GM20431 (cell line): ENCODE data around the gene NTRK2.

ENCODE experiments used
- in situ Hi-C: fragments of 300-500 bp; cut with MseI, MboI; formaldehyde crosslinking; loops from one replicate; pipeline ENCODE4 v1.15.0; 2020; ENCODE audit warnings: low sequenced_read_pairs; ENCODE audit not compliant: unreplicated experiment

The NTRK2 gene

DNA sequence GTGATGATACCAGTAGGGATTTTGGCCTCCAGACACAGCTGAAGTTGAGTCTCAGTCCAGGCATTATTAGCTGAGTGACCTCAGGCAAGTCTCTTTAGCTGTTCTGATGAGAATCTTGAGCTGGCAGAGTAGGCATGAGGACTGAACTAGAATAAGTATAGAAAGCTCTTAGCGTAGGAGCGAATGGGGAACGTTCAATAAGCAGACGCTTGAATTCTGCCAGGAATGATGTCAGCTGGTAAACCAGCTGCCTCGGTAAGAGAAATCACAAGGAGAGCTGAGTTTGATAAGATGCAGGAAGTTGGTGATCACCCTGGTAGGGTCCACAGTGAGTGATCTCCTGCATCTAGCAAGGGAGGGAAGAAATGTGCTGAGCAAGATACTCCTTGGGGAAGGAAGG lies 280.4 kb downstream of the NTRK2 start:
- in situ Hi-C loops, result loop anchor here (25.0 kb wide), 1 partner anchor 288 kb away; the partner anchor contains the start of gene NTRK2

DNA sequence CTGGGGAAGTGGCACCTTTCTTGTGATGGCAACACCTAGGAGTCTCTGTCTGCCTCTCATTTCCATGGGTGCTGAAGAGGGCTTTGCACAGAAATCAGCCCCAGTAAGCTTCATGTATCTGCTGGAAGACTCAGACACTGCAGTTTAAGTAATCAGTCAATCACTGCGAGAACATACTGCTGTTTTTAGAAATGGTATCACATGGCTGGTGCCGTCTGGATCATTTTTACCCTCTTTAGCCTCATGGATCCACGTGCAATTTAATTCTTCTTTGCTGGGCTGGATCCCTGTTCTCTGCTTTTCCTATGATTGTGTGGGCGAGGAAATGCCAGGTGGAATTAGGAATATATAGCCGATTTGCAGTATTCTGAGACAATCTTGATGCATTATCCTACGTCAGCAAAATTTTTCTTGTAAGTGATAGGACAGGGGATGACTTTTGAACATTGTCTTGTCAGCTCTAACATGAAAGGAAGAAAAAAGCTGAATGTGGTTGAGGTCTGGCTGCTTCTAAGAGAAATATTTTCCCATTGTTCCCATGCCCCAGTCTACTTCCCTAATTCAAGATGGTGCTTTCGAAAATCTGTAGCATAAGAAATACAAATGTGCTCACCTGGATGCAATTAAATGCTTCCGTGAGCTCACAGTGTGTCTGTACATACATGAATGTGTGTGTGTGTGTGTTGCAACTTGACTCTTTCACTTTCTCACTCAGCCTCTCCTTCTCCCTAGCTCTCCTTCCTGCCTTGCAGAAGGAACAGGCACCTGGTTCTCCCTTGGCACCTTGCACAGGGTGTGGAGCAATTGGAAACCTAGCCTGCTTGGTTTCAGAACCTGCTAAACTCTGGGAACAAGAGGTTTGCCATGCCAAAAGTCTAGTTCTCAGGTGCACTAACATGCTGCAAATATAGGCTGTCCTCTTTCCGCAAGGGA lies 281.6 kb downstream of the NTRK2 start:
- in situ Hi-C loops, result loop anchor here (25.0 kb wide), 1 partner anchor 289 kb away; the partner anchor contains the start of gene NTRK2

DNA sequence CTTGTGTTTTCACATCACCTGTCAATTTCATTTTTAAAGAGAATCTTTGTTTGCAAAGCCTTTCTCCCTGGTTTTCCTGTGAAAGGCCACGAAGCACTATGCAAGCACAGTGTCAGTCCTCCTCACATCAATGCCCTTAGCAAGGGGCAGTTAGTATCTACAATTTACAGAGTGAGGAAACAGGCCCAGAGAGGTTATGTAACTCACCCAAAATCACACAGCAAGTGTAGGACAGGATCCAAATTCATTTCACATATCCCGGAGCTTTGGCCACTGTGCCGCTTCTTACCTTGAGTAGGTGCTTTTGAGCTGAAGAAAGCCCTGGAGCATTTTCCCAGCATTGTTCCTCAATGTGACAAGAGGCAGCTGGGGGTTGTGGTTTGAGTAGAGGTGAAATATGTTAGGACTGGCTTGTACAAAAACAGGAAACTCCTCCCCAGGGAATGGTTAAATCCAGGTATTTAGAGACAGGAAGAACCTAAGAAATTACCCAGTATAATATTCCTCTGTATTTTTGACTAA lies 283.8 kb downstream of the NTRK2 start:
- in situ Hi-C loops, result loop anchor here (25.0 kb wide), 1 partner anchor 291 kb away; the partner anchor contains the start of gene NTRK2

GRCh38 chr9:84953797-84954705 lies 284.5 kb downstream of the NTRK2 start:
- in situ Hi-C loops, result loop anchor here (25.0 kb wide), 1 partner anchor 292 kb away; the partner anchor contains the start of gene NTRK2

DNA sequence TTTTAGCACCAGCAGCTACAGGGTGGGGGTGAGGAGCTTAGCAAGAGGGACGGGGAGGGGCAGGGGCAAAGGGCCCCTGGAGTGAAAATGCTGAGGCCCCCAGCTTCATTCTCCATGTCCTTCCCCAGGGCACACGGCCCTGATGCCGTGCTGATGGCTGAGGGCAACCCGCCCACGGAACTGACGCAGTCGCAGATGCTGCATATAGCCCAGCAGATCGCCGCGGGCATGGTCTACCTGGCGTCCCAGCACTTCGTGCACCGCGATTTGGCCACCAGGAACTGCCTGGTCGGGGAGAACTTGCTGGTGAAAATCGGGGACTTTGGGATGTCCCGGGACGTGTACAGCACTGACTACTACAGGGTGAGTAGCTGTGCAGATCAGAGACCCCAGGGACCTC lies 285.6 kb downstream of the NTRK2 start:
- in situ Hi-C loops, result loop anchor here (25.0 kb wide), 1 partner anchor 293 kb away; the partner anchor contains the start of gene NTRK2

DNA sequence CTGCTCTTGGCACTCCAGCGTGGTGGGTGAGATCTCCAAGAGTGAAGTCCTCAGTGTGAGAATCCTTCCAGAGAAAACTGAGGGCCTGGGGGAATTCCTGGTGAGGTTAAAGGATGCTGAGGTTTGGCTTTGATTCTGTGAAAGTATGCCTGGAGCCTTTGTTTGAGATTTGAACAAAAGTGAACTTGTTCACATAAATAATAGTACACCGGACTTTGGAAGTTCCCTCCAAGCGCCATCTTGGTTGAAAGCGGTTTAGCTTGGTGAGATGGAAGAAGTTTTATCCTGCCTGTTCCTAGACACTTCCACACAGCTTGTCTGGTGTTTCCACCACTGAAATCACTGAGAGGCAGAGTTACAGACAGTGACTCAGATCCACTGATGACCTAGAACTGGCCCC lies 286.4 kb downstream of the NTRK2 start:
- in situ Hi-C loops, result loop anchor here (25.0 kb wide), 1 partner anchor 294 kb away; the partner anchor contains the start of gene NTRK2

GRCh38 chr9:84959339-84959738 lies 289.8 kb downstream of the NTRK2 start:
- in situ Hi-C loops, result loop anchor here (25.0 kb wide), 1 partner anchor 297 kb away; the partner anchor contains the start of gene NTRK2

- in situ Hi-C loops, result loop anchor here (25.0 kb wide), 1 partner anchor 305 kb away; the partner anchor contains the start of gene NTRK2
Observed at GRCh38 chr9:84966876-84967830, 297.6 kb downstream of the NTRK2 start.

- in situ Hi-C loops, result loop anchor here (25.0 kb wide), 1 partner anchor 307 kb away; the partner anchor contains the start of gene NTRK2
Observed at GRCh38 chr9:84969084-84969483, 299.6 kb downstream of the NTRK2 start.

DNA sequence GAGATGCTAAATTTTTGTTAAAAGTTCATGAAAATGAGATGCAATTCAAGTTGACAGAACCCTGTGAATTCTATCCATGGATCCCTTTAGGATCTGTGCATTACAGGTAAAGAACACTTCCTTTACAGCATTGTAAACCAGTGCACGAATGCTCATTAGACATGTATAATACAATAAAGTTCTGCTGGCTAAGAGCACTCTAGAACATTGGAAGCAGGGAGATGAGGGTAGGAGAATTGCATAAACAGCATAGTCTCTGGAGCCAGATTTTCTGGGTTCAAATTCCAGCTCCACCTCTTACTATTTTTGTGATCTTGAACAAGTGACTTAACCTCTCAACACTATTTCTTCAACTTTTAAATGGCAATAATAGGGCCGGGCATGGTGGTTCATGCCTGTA lies 300.2 kb downstream of the NTRK2 start:
- in situ Hi-C loops, result loop anchor here (25.0 kb wide), 1 partner anchor 307 kb away; the partner anchor contains the start of gene NTRK2

- in situ Hi-C loops, result loop anchor here (25.0 kb wide), 1 partner anchor 308 kb away; the partner anchor contains the start of gene NTRK2
Observed at GRCh38 chr9:84970432-84970831, 300.9 kb downstream of the NTRK2 start.

DNA sequence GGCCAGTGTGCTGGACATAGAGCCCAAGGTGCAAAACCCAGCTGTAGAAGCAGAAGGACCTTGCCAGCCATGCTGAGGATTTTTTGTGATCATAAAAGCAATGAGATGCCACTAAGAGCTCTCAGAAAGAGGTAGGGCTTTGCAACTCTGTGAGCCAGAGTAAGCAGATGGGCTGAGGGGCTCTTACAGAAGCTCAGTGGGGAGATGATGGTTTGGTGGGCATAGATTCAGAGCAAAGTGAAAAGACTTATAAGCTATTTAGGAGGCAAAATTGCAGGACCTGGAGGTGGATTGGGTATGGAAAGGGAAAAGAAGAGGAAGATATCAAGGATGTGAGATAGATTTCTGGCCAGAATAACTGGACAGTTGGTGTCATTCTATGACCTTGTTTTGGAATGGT lies 302.0 kb downstream of the NTRK2 start:
- in situ Hi-C loops, result loop anchor here (25.0 kb wide), 1 partner anchor 309 kb away; the partner anchor contains the start of gene NTRK2

- in situ Hi-C loops, result loop anchor here (25.0 kb wide), 1 partner anchor 312 kb away; the partner anchor contains the start of gene NTRK2
Observed at GRCh38 chr9:84974258-84974657, 304.7 kb downstream of the NTRK2 start.

GRCh38 chr9:84974855-84975254 lies 305.3 kb downstream of the NTRK2 start:
- in situ Hi-C loops, result loop anchor here (25.0 kb wide), 1 partner anchor 313 kb away; the partner anchor contains the start of gene NTRK2

DNA sequence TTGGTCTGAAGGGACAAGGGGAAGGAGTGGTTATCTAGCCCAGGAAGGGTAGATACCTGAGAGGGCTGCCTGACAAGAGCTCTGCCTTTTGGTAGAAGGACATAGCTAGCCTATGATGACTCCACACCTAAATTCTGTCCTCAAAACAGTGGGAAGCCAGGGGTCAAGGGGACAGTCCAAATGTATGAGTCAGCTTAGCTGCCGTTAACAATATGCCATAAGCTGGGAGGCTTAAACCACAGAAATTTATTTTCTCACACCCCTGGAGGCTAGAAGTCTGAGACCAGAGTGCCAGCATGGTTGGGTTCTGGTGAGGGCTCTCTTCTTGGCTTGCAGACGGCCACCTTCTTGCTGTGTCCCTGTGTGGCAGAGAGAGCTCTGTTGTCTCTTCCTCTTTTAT lies 306.4 kb downstream of the NTRK2 start:
- in situ Hi-C loops, result no loop called here

DNA sequence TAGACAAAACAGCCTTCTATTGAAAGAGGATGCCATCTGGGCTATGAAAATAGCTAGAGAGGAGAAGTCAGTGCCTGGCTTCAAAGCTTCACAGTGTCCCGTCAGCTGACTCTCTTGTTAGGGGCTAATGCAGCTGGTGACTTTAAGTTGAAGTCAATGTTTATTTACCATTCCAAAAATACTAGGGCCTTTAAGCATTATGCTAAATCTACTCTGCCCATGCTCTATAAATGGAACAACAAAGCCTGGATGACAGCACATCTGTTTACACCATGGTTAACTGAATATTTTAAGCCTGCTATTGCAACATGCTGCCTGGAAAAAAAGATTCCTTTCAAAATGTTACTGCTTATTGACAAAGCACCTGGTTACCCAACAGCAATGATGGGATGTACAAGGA lies 309.1 kb downstream of the NTRK2 start:
- in situ Hi-C loops, result no loop called here

DNA sequence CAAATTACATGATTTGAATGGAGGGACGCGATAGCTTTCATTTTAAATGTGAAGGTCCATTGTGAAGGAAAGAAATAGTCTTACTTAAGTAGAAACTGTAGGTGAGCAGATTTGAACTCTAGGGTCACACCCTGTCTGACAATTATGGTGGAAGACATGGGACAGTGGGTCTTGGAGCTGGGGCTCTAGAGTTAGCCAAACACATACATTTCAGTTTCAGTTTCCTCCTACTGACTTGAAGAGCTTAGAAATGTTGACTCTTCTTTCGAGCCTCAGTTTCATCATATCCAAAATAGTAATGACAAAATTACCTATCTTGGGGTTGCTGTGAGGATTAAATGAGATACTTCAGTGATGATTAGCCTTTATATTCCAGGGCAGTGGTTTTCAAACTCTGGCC lies 314.2 kb downstream of the NTRK2 start:
- in situ Hi-C loops, result no loop called here

- in situ Hi-C loops, result no loop called here
Observed at GRCh38 chr9:84988621-84989020, 319.1 kb downstream of the NTRK2 start.
